T-helper 9 cell (primary cell): ENCODE results near the gene BRMS1.

Source experiments
- DNase-seq: peaks from one replicate; pipeline ENCODE4 v3.0.0-alpha.2; 2020

BRMS1 gene

GRCh38 chr11:66336234-66337102, 8.4 kb downstream of the BRMS1 start, which contains the start of gene RIN1:
RIN1 (minus strand) TSS chr11:66336434; CDS start chr11:66336402, 32 bp downstream.
- DNase-seq, result no peak

GRCh38 chr11:66335531-66336233, 9.2 kb downstream of the BRMS1 start:
- no peak for DNase-seq

GRCh38 chr11:66334605-66335442, 10.1 kb downstream of the BRMS1 start:
- no peak for DNase-seq

GRCh38 chr11:66333896-66334604, 10.9 kb downstream of the BRMS1 start:
- DNase-seq, result no peak

GRCh38 chr11:66333220-66333877, 11.6 kb downstream of the BRMS1 start:
- no peak for DNase-seq

- DNase-seq, result no peak
Measured at GRCh38 chr11:66332371-66333219, 12.3 kb downstream of the BRMS1 start.

GRCh38 chr11:66331542-66332370, 13.1 kb downstream of the BRMS1 start:
- no peak for DNase-seq

GRCh38 chr11:66330931-66331330, 14.0 kb downstream of the BRMS1 start:
- DNase-seq, result no peak

- DNase-seq, result no peak
Measured at GRCh38 chr11:66329165-66329673, 15.7 kb downstream of the BRMS1 start.

GRCh38 chr11:66328302-66329144, 16.4 kb downstream of the BRMS1 start:
- DNase-seq, result peak; percentile 75

GRCh38 chr11:66328031-66328301, 16.9 kb downstream of the BRMS1 start:
- DNase-seq, result no peak

GRCh38 chr11:66327171-66328030, 17.5 kb downstream of the BRMS1 start:
- DNase-seq, result no peak

GRCh38 chr11:66326261-66327111, 18.4 kb downstream of the BRMS1 start:
- DNase-seq, result no peak

GRCh38 chr11:66325263-66325671, 19.6 kb downstream of the BRMS1 start:
- no peak for DNase-seq

GRCh38 chr11:66324664-66325063, 20.2 kb downstream of the BRMS1 start:
- DNase-seq, result no peak

- DNase-seq, result no peak
Measured at GRCh38 chr11:66323684-66324083, 21.2 kb downstream of the BRMS1 start.
